HG02943 (cell line): ENCODE results near the gene AATK.

Source experiments
- ATAC-seq: cut with Tn5 transposase; IDR thresholded peaks from one replicate; pipeline ENCODE4 v1.9.1; 2021; ENCODE audit warnings: mild to moderate bottlenecking, low read depth, moderate library complexity; ENCODE audit not compliant: unreplicated experiment

The AATK gene

GRCh38 chr17:81118308-81119221, 47.5 kb downstream of the AATK start:
- no peak for ATAC-seq

GRCh38 chr17:81117672-81118198, 48.3 kb downstream of the AATK start:
- no peak for ATAC-seq

GRCh38 chr17:81116704-81117103, 49.3 kb downstream of the AATK start:
- no peak for ATAC-seq

GRCh38 chr17:81115749-81116464, 50.1 kb downstream of the AATK start:
- no peak for ATAC-seq

- no peak for ATAC-seq
Measured at GRCh38 chr17:81115219-81115618, 50.8 kb downstream of the AATK start.

- no peak for ATAC-seq
Measured at GRCh38 chr17:81114351-81115093, 51.5 kb downstream of the AATK start.

GRCh38 chr17:81113158-81113724, 52.8 kb downstream of the AATK start:
- ATAC-seq: no peak

GRCh38 chr17:81112450-81112849, 53.6 kb downstream of the AATK start:
- ATAC-seq: no peak

GRCh38 chr17:81111066-81111465, 55.0 kb downstream of the AATK start:
- ATAC-seq: no peak

- no peak for ATAC-seq
Measured at GRCh38 chr17:81110488-81111040, 55.5 kb downstream of the AATK start.

GRCh38 chr17:81109957-81110356, 56.1 kb downstream of the AATK start:
- no peak for ATAC-seq

GRCh38 chr17:81108220-81108619, 57.8 kb downstream of the AATK start:
- no peak for ATAC-seq

- no peak for ATAC-seq
Measured at GRCh38 chr17:81106716-81107115, 59.3 kb downstream of the AATK start.

GRCh38 chr17:81103379-81103778, 62.6 kb downstream of the AATK start:
- ATAC-seq: no peak

- no peak for ATAC-seq
Measured at GRCh38 chr17:81102869-81103268, 63.2 kb downstream of the AATK start.

- no peak for ATAC-seq
Measured at GRCh38 chr17:81102352-81102751, 63.7 kb downstream of the AATK start.

- ATAC-seq: peak; percentile 74
Measured at GRCh38 chr17:81101614-81102306, 64.3 kb downstream of the AATK start.

GRCh38 chr17:81100668-81101067, 65.4 kb downstream of the AATK start:
- ATAC-seq: no peak

- no peak for ATAC-seq
Measured at GRCh38 chr17:81099888-81100287, 66.1 kb downstream of the AATK start.

GRCh38 chr17:81097943-81098308, 68.1 kb downstream of the AATK start:
- ATAC-seq: no peak
